A673 (cell line): ENCODE results near the gene ANXA11.

Source experiments
- CTCF ChIP-seq: fragments of 300-800, 200-600 bp; sonication (generic); conservative IDR thresholded peaks from 2 replicates; pipeline ENCODE4 v1.5.1; 2017; ENCODE audit warnings: low read depth, mild to moderate bottlenecking, antibody characterized with exemption, low read length, moderate library complexity, mixed read lengths
- EZH2 ChIP-seq: fragments of 200-600 bp; sonication (generic); IDR thresholded peaks from 2 replicates; pipeline ENCODE4 v1.6.1; 2017; ENCODE audit warnings: borderline replicate concordance, low read depth, mild to moderate bottlenecking, mixed read lengths, antibody characterized with exemption, low read length; ENCODE audit not compliant: poor library complexity, severe bottlenecking

GRCh38 chr10:80186364-80187012 is 18.8 kb downstream of the ANXA11 start:
- TF ChIP-seq CTCF (no peak), EZH2 (no peak)
